SK-N-SH treated with all-trans-retinoic acid at 6 μM for 48 hours (cell line): ENCODE measurements around the gene ZGRF1.

Source experiments
- ATAC-seq: fragments of 200-7000 bp; cut with Tn5 transposase; 3 replicates; pipeline ENCODE4 v1.9.1; 2020; ENCODE audit warnings: mild to moderate bottlenecking, moderate library complexity
- ARNTL ChIP-seq: fragments of 450-650 bp; formaldehyde crosslinking; IDR thresholded peaks from 2 replicates; pipeline ENCODE4 v1.5.0; 2020; ENCODE audit warnings: low read depth, mild to moderate bottlenecking, moderate library complexity, borderline replicate concordance
- BACH2 ChIP-seq: fragments of 250-450 bp; sonication (Bioruptor Pico); IDR thresholded peaks from 2 replicates; pipeline ENCODE4 v1.9.0; 2021; ENCODE audit warnings: mild to moderate bottlenecking, borderline replicate concordance
- CREB5 ChIP-seq: fragments of 250-450 bp; sonication (Bioruptor Pico); IDR thresholded peaks from 2 replicates; pipeline ENCODE4 v1.5.1; 2020; ENCODE audit warnings: low read depth, mild to moderate bottlenecking, moderate library complexity
- CSDC2 ChIP-seq: fragments of 250-450 bp; sonication (Bioruptor Pico); IDR thresholded peaks from 2 replicates; pipeline ENCODE4 v1.5.0; 2020; ENCODE audit warnings: mild to moderate bottlenecking, moderate library complexity
- CSRNP3 ChIP-seq: fragments of 250-450 bp; sonication (Bioruptor Pico); IDR thresholded peaks from 2 replicates; pipeline ENCODE4 v1.5.1; 2021; ENCODE audit warnings: mild to moderate bottlenecking, moderate library complexity
- ESRRG ChIP-seq: fragments of 250-450 bp; sonication (Bioruptor Pico); IDR thresholded peaks from 2 replicates; pipeline ENCODE4 v1.6.1; 2021; ENCODE audit warnings: mild to moderate bottlenecking
- GLIS3 ChIP-seq: fragments of 250-450 bp; sonication (Bioruptor Pico); IDR thresholded peaks from 2 replicates; pipeline ENCODE4 v1.5.0; 2020; ENCODE audit warnings: mild to moderate bottlenecking, moderate library complexity
- ISL1 ChIP-seq: fragments of 250-450 bp; sonication (Bioruptor Pico); IDR thresholded peaks from 2 replicates; pipeline ENCODE4 v2.1.2; 2022; ENCODE audit warnings: mild to moderate bottlenecking, moderate library complexity
- OSR1 ChIP-seq: fragments of 250-450 bp; sonication (Bioruptor Pico); IDR thresholded peaks from 2 replicates; pipeline ENCODE4 v1.8.0; 2022; ENCODE audit warnings: moderate library complexity, mild to moderate bottlenecking, inconsistent platforms
- PATZ1 ChIP-seq: fragments of 250-450 bp; sonication (Bioruptor Pico); IDR thresholded peaks from 2 replicates; pipeline ENCODE4 v1.8.0; 2020; ENCODE audit warnings: mild to moderate bottlenecking, moderate library complexity, borderline replicate concordance
- POU6F1 ChIP-seq: fragments of 250-450 bp; sonication (Bioruptor Pico); IDR thresholded peaks from 2 replicates; pipeline ENCODE4 v1.8.0; 2021; ENCODE audit warnings: low read depth, mild to moderate bottlenecking, moderate library complexity, borderline replicate concordance
- PPARA ChIP-seq: fragments of 250-450 bp; sonication (Bioruptor Pico); IDR thresholded peaks from 2 replicates; pipeline ENCODE4 v1.5.0; 2020; ENCODE audit warnings: mild to moderate bottlenecking, borderline replicate concordance
- RARB ChIP-seq: fragments of 250-450 bp; sonication (Bioruptor Pico); IDR thresholded peaks from 2 replicates; pipeline ENCODE4 v1.8.0; 2021; ENCODE audit warnings: mild to moderate bottlenecking, moderate library complexity
- SNAI2 ChIP-seq: fragments of 250-450 bp; sonication (Bioruptor Pico); IDR thresholded peaks from 2 replicates; pipeline ENCODE4 v1.5.0; 2020; ENCODE audit warnings: mild to moderate bottlenecking, moderate library complexity
- TCF4 ChIP-seq: fragments of 250-450 bp; sonication (Bioruptor Pico); IDR thresholded peaks from 2 replicates; pipeline ENCODE4 v1.8.0; 2021; ENCODE audit warnings: mild to moderate bottlenecking, moderate library complexity, borderline replicate concordance
- TOX ChIP-seq: fragments of 250-450 bp; sonication (Bioruptor Pico); IDR thresholded peaks from 2 replicates; pipeline ENCODE4 v1.8.0; 2021; ENCODE audit warnings: mild to moderate bottlenecking, moderate library complexity, borderline replicate concordance
- ZC3H10 ChIP-seq: fragments of 250-450 bp; sonication (Bioruptor Pico); IDR thresholded peaks from 2 replicates; pipeline ENCODE4 v1.5.1; 2021; ENCODE audit warnings: mild to moderate bottlenecking, moderate library complexity
- ZFP3 ChIP-seq: fragments of 250-450 bp; sonication (Bioruptor Pico); IDR thresholded peaks from 2 replicates; pipeline ENCODE4 v1.5.0; 2020; ENCODE audit warnings: mild to moderate bottlenecking, moderate library complexity
- ZFP30 ChIP-seq: fragments of 450-650 bp; formaldehyde crosslinking; IDR thresholded peaks from 2 replicates; pipeline ENCODE4 v1.5.0; 2022; ENCODE audit warnings: mild to moderate bottlenecking, moderate library complexity
- ZNF565 ChIP-seq: fragments of 450-650 bp; formaldehyde crosslinking; conservative IDR thresholded peaks from 2 replicates; pipeline ENCODE4 v1.5.0; 2020; ENCODE audit warnings: low read depth, mild to moderate bottlenecking, moderate library complexity
- ZNF70 ChIP-seq: fragments of 450-650 bp; formaldehyde crosslinking; IDR thresholded peaks from 2 replicates; pipeline ENCODE4 v1.5.0; 2020; ENCODE audit warnings: mild to moderate bottlenecking, moderate library complexity
- ZNF8 ChIP-seq: fragments of 450-650 bp; formaldehyde crosslinking; IDR thresholded peaks from 2 replicates; pipeline ENCODE4 v1.5.0; 2020; ENCODE audit warnings: mild to moderate bottlenecking, moderate library complexity

Gene ZGRF1

GRCh38 chr4:112593438-112594133 is 43.1 kb downstream of the ZGRF1 start:
- no peak for ATAC-seq
- TF ChIP-seq TOX (CRISPR knock-in tag): no peak
- TF ChIP-seq ESRRG (CRISPR knock-in tag): no peak
- no peak for TF ChIP-seq POU6F1 (CRISPR knock-in tag)

- ATAC-seq: no peak
- TF ChIP-seq ZNF565 (CRISPR knock-in tag): no peak
- TF ChIP-seq ZNF8 (CRISPR knock-in tag): no peak
- TF ChIP-seq CREB5 (CRISPR knock-in tag): no peak
- TF ChIP-seq TCF4 (CRISPR knock-in tag): no peak
- TF ChIP-seq SNAI2: no peak
- TF ChIP-seq OSR1 (CRISPR knock-in tag): no peak
- no peak for TF ChIP-seq BACH2 (CRISPR knock-in tag)
- TF ChIP-seq ZC3H10 (CRISPR knock-in tag): no peak
- TF ChIP-seq PATZ1: no peak
- no peak for TF ChIP-seq GLIS3
Observed at GRCh38 chr4:112592717-112593116, 44.0 kb downstream of the ZGRF1 start.

GRCh38 chr4:112591593-112591992 is 45.1 kb downstream of the ZGRF1 start:
- TF ChIP-seq ESRRG (CRISPR knock-in tag) (no peak), ZFP3 (no peak), ISL1 (CRISPR knock-in tag) (no peak), PPARA (CRISPR knock-in tag) (no peak), TCF4 (CRISPR knock-in tag) (no peak)
- no peak for ATAC-seq

- no peak for ATAC-seq
- TF ChIP-seq CREB5 (CRISPR knock-in tag) (no peak), ARNTL (CRISPR knock-in tag) (no peak), TOX (CRISPR knock-in tag) (no peak), SNAI2 (no peak), BACH2 (CRISPR knock-in tag) (no peak), CSRNP3 (CRISPR knock-in tag) (no peak), ZFP30 (CRISPR knock-in tag) (no peak), ZNF565 (CRISPR knock-in tag) (no peak), ISL1 (CRISPR knock-in tag) (no peak), ZNF8 (CRISPR knock-in tag) (no peak), CSDC2 (CRISPR knock-in tag) (no peak), GLIS3 (no peak), PATZ1 (no peak), ZC3H10 (CRISPR knock-in tag) (no peak), OSR1 (CRISPR knock-in tag) (no peak), ESRRG (CRISPR knock-in tag) (no peak), ZNF70 (no peak), RARB (CRISPR knock-in tag) (no peak), TCF4 (CRISPR knock-in tag) (no peak)
Observed at GRCh38 chr4:112589206-112589605, 47.5 kb downstream of the ZGRF1 start.
